D721Med (cell line): ENCODE measurements around the gene BCR.

Experiments used
- DNase-seq: peaks from one replicate; pipeline ENCODE4 v3.0.0; 2011; ENCODE audit warnings: low spot score; ENCODE audit not compliant: insufficient read length
- FAIRE-seq: peaks from 2 replicates; lab custom pipeline; 2011; peaks lifted over from hg19 to GRCh38; lab: Jason Lieb, UNC
- TF ChIP-seq, protein P1 (sequence below): IDR thresholded peaks from 2 replicates; pipeline ENCODE4 v1.5.1; 2012; ENCODE audit warnings: mild to moderate bottlenecking, control low read depth; ENCODE audit not compliant: insufficient read depth; ENCODE audit errors: missing control alignments

The BCR gene

GRCh38 chr22:23157560-23158515, 22.5 kb upstream of the BCR start:
- DNase-seq (no peak), FAIRE-seq (no peak)
- TF ChIP-seq, protein P1, sequence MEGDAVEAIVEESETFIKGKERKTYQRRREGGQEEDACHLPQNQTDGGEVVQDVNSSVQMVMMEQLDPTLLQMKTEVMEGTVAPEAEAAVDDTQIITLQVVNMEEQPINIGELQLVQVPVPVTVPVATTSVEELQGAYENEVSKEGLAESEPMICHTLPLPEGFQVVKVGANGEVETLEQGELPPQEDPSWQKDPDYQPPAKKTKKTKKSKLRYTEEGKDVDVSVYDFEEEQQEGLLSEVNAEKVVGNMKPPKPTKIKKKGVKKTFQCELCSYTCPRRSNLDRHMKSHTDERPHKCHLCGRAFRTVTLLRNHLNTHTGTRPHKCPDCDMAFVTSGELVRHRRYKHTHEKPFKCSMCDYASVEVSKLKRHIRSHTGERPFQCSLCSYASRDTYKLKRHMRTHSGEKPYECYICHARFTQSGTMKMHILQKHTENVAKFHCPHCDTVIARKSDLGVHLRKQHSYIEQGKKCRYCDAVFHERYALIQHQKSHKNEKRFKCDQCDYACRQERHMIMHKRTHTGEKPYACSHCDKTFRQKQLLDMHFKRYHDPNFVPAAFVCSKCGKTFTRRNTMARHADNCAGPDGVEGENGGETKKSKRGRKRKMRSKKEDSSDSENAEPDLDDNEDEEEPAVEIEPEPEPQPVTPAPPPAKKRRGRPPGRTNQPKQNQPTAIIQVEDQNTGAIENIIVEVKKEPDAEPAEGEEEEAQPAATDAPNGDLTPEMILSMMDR, result no peak

DNA sequence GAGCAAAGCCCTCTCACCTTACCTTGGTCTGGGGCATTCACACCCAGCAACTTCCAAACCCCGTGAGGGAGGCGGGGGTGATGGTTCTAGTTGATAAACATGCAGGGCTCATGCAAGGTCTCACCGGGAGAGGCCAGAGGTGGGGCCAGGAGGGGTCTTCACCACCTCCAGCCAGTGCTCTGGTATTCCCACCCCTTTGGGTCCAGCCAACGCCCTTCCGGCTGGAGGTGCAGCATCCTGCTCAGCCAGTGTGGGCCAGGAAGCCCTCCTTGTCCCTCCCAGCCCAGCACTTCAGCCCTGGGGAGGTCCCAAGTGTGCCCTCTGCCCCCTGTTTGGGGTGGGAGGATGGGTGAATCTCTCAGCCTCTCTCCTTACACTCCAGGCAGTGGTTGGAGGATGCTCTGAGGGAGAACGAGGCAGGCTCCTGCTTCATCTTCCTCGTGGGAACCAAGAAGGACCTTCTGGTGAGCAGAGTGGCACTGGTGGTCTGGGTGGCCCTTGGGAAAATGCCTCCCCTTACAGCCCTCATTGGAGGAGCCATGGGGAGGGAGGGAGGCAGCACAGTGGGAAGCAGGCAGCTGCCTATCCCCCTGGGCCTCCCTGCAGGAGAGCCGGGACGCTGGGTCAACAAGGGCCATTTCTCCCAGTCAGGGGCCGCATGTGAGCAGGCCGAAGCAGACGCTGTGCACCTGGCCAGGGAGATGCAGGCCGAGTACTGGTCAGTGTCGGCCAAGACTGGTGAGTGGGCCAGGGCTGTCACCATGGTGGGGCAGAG, 21.6 kb upstream of the BCR start:
- no peak for DNase-seq
- TF ChIP-seq, protein P1, result no peak
- no peak for FAIRE-seq

- DNase-seq, result no peak
- TF ChIP-seq, protein P1, result no peak
- FAIRE-seq, result no peak
These were observed 21.0 kb upstream of the BCR start for GRCh38 chr22:23159291-23159630.

- no peak for DNase-seq
- no peak for FAIRE-seq
- TF ChIP-seq, protein P1, result no peak
These were observed 19.3 kb upstream of the BCR start for GRCh38 chr22:23161029-23161428.

DNA sequence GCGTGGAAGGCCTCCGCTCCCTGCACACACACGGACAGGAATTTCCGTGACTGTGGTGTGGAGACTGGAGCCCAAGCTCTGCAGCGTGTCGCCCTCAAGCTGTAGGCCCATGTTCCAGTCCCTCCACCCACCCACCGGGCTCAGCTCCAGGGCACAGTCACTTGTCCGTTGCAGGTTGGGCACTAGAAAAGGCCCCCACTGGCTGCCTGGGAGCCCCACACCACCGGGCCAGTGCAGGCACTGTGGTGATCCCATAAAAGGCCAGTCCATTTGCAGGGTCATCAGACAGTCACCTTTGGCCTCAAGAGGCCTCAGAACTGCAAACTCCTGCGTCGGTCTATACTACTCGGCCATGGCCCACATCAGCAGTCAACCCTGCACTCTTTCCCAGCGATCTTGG, 18.7 kb upstream of the BCR start:
- FAIRE-seq, result no peak

DNA sequence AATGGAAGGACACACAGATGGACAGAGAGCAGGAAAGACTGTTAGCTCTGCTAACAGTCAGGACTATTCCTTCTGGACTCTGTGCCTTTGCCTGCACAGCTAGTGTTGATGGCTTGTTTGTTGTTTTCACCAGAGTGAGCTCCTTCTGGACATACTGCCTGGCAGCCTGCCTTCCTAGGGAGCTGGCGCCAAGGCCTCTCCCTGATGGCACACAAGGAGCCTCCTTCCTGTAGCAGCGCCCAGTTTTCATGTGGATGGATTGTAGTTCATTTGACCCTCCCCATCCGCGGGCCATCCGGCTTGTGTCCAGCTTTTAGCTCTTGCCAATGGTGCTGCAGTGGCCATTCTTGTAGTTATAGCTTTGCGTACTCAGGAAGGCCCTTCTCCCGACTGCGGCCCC, 16.6 kb upstream of the BCR start:
- TF ChIP-seq, protein P1, result no peak
- FAIRE-seq, result no peak
- DNase-seq, result no peak

More for the DNA sequence above, 18.7 kb upstream of the BCR start:
- DNase-seq, result no peak
- TF ChIP-seq, protein P1, result no peak
